Measurements from ENCODE around the gene ATP1A1.

GRCh38 chr1:116330846-116331245, 42.2 kb upstream of the ATP1A1 start:
- no peak for TF ChIP-seq ZNF121 (CRISPR knock-in tag; IDR thresholded peaks at IDR 0.05)
- no peak for TF ChIP-seq CBFB (CRISPR knock-in tag; IDR thresholded peaks at IDR 0.05; ENCODE audit: low read depth)
- TF ChIP-seq CTCF (IDR thresholded peaks at IDR 0.05), result no peak
- TF ChIP-seq AFF4 (CRISPR knock-in tag; IDR thresholded peaks at IDR 0.05; ENCODE audit: borderline replicate concordance), result no peak
- TF ChIP-seq KAT7 (CRISPR knock-in tag; IDR thresholded peaks at IDR 0.05; ENCODE audit: borderline replicate concordance), result no peak
- TF ChIP-seq PREB (CRISPR knock-in tag; IDR thresholded peaks at IDR 0.05; ENCODE audit: borderline replicate concordance), result no peak
- no peak for TF ChIP-seq NFYB (CRISPR knock-in tag; conservative IDR thresholded peaks at IDR 0.05; ENCODE audit: low read depth)
- TF ChIP-seq, protein P1, sequence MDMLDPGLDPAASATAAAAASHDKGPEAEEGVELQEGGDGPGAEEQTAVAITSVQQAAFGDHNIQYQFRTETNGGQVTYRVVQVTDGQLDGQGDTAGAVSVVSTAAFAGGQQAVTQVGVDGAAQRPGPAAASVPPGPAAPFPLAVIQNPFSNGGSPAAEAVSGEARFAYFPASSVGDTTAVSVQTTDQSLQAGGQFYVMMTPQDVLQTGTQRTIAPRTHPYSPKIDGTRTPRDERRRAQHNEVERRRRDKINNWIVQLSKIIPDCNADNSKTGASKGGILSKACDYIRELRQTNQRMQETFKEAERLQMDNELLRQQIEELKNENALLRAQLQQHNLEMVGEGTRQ (CRISPR knock-in tag; IDR thresholded peaks at IDR 0.05), result no peak
- TF ChIP-seq E2F4 (CRISPR knock-in tag; IDR thresholded peaks at IDR 0.05; ENCODE audit: borderline replicate concordance, low read depth), result no peak
- no peak for TF ChIP-seq E2F1 (CRISPR knock-in tag; IDR thresholded peaks at IDR 0.05)
- no peak for TF ChIP-seq TCF7 (CRISPR knock-in tag; IDR thresholded peaks at IDR 0.05; ENCODE audit: low read depth)
- TF ChIP-seq, protein P2, sequence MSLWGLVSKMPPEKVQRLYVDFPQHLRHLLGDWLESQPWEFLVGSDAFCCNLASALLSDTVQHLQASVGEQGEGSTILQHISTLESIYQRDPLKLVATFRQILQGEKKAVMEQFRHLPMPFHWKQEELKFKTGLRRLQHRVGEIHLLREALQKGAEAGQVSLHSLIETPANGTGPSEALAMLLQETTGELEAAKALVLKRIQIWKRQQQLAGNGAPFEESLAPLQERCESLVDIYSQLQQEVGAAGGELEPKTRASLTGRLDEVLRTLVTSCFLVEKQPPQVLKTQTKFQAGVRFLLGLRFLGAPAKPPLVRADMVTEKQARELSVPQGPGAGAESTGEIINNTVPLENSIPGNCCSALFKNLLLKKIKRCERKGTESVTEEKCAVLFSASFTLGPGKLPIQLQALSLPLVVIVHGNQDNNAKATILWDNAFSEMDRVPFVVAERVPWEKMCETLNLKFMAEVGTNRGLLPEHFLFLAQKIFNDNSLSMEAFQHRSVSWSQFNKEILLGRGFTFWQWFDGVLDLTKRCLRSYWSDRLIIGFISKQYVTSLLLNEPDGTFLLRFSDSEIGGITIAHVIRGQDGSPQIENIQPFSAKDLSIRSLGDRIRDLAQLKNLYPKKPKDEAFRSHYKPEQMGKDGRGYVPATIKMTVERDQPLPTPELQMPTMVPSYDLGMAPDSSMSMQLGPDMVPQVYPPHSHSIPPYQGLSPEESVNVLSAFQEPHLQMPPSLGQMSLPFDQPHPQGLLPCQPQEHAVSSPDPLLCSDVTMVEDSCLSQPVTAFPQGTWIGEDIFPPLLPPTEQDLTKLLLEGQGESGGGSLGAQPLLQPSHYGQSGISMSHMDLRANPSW (CRISPR knock-in tag; conservative IDR thresholded peaks at IDR 0.05; ENCODE audit: low read depth), result no peak
- TF ChIP-seq NFE2L1 (CRISPR knock-in tag; IDR thresholded peaks at IDR 0.05), result no peak
